Measurements from ENCODE around the gene FBXW5.

DNA sequence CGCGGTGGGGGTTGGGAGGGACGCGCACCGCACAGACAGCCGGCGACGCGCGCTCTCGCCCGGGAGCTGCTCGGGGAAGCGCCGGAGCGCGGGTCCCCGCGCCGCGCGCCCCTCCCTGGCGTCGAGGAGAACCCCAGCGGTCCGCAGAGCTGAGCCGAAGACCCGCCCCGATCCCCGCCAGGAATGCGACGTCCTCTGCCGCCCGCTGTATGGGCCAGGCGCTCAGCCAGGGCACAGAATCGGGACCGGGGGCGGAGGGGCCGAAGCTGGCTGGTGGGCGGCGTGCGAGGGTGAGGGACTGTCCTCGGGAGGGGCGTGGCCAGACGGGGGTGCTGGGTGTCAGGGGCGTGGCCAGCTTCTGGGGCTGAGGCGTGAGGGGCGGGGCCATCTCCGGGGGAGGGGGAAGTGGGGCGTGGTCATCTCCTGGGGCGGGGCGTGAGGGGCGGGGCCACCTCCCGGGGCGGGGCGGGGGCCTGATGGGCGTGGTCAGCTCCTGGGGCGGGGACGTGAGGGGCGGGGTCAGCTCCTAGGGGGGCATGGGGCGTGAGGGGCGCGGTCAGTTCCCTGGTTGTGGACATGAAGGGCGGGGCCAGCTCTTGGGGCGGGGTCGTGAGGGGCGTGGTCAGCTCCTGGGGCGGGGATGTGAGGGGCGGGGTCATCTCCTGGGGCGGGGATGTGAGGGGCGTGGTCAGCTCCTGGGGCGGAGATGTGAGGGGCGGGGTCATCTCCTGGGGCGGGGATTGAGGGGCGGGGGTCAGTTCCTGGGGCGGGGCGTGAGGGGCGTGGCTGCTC is 33.7 kb upstream of the FBXW5 start:
- TF ChIP-seq POLR2AphosphoS5 (IDR thresholded peaks at IDR 0.05; ENCODE audit: borderline replicate concordance, low read depth, low read length) (no peak; the same call in 1 of the 2 replicates), EZH2 (IDR thresholded peaks at IDR 0.05) (no peak), FOXP2 (optimal IDR thresholded peaks at IDR 0.05; ENCODE audit: control extremely low read depth, extremely low read length, insufficient read depth) (no peak)

Measured in SK-N-MC (cell line).